Endodermal cell (in vitro differentiated cells): Measurements from ENCODE around the gene CREG2. TPM values are rescaled to one million over a fixed set of nuclear protein-coding genes. Genes with fewer than 3 reads are reported as not detected.

ENCODE experiments used
- DNase-seq: peaks from one replicate; pipeline ENCODE4 v3.0.0-alpha.2; 2017
- H3K27ac ChIP-seq: 2 replicates; pipeline ENCODE4 v1.5.1; 2013; ENCODE audit warnings: mild to moderate bottlenecking, low read depth, low read length, moderate library complexity
- H3K27me3 ChIP-seq: 2 replicates; pipeline ENCODE4 v1.6.1; 2013; ENCODE audit warnings: mild to moderate bottlenecking, low read length, moderate library complexity; ENCODE audit not compliant: insufficient read depth, control insufficient read depth, poor library complexity, severe bottlenecking
- H3K36me3 ChIP-seq: 2 replicates; pipeline ENCODE4 v1.7.0; 2013; ENCODE audit warnings: mild to moderate bottlenecking, low read length, moderate library complexity; ENCODE audit not compliant: control insufficient read depth, insufficient read depth
- H3K4me1 ChIP-seq: one replicate; pipeline ENCODE4 v1.7.0; 2013; ENCODE audit warnings: low read length; ENCODE audit not compliant: control insufficient read depth, insufficient read depth
- H3K4me3 ChIP-seq: 2 replicates; pipeline ENCODE4 v1.5.1; 2013; ENCODE audit warnings: mild to moderate bottlenecking, low read length, moderate library complexity
- H3K9ac ChIP-seq: 2 replicates; pipeline ENCODE4 v1.6.1; 2013; ENCODE audit warnings: mild to moderate bottlenecking, low read length, moderate library complexity; ENCODE audit not compliant: poor library complexity, severe bottlenecking; ENCODE audit errors: extremely low read depth
- H3K9me3 ChIP-seq: 2 replicates; pipeline ENCODE4 v1.6.1; 2013; ENCODE audit warnings: mild to moderate bottlenecking, low read length, moderate library complexity; ENCODE audit not compliant: control insufficient read depth
- H3K27ac Mint-ChIP-seq: 2 replicates; pipeline ENCODE4 v1.8.0; 2020; ENCODE audit warnings: mixed read lengths
- H3K27me3 Mint-ChIP-seq: 2 replicates; pipeline ENCODE4 v1.8.0; 2021; ENCODE audit warnings: mild to moderate bottlenecking, mixed read lengths; ENCODE audit not compliant: insufficient read depth
- H3K36me3 Mint-ChIP-seq: 2 replicates; pipeline ENCODE4 v1.8.0; 2020; ENCODE audit warnings: low read depth, mixed read lengths
- H3K4me1 Mint-ChIP-seq: 2 replicates; pipeline ENCODE4 v1.8.0; 2020; ENCODE audit warnings: mixed read lengths
- H3K4me3 Mint-ChIP-seq: 2 replicates; pipeline ENCODE4 v1.8.0; 2020; ENCODE audit warnings: mild to moderate bottlenecking, moderate library complexity, mixed read lengths
- H3K9me3 Mint-ChIP-seq: 2 replicates; pipeline ENCODE4 v1.8.0; 2020; ENCODE audit warnings: mild to moderate bottlenecking, mixed read lengths
- WGBS, 2 experiments: methylation state at CpG; one replicate each; pipeline versions ENCODE4 v1.1.5 to v1.1.7; 2013; ENCODE audit warnings: missing lambda C conversion rate in 2 of 2, mixed read lengths in 1 of 2; ENCODE audit not compliant: insufficient coverage in 1 of 2, insufficient read length in 1 of 2; 5-methylcytosine and 5-hydroxymethylcytosine counted together
- microRNA-seq: library from miRNA; unstranded; fragments of <30 nt; microRNA quantifications from one replicate; pipeline ENCODE4 v1.2.0, GENCODE V29; 2020; ENCODE audit warnings: borderline microRNAs expressed
- total RNA-seq, 2 donors: library from RNA; stranded (reverse); fragmentation: NEBNext Ultra II Directional in 1 of 2; extraction: Animal tissue kit (Norgen Biotek cat#: 25700) in 1 of 2; gene quantifications; 2 replicates in 1 of 2; 3 replicates in 1 of 2; pipeline ENCODE4 v1.2.1, GENCODE V29; 2021
- TF ChIP-seq, protein P1 (sequence below): fragments of 200-600 bp; sonication (generic); conservative IDR thresholded peaks from 2 replicates; pipeline ENCODE4 v1.5.0; 2021; ENCODE audit warnings: antibody characterized with exemption, mild to moderate bottlenecking

Gene CREG2
- total RNA-seq, 2 donors from 2014 or later, result 0.13 TPM; not detected in 1

DNA sequence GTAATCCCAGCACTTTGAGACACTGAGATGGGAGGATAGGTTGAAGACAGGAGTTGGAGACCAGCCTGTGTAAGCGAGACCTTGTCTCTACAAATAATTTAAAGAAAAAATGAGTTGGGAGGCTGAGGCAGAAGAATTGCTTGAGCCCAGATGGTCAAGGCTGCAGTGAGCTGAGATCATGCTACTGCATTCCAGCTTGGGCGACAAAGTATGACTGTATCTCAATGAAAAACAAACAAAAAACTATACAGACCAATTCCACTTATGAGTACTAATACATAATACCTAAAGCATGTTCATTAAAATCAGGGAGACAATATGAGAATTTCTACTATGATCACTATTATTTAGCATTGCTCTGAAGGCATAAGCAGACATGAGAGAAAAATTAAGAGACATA lies 91.4 kb downstream of the CREG2 start:
- Histone ChIP-seq H3K9me3 (no peaks in the 10 kb centered on the region), H3K27ac (no peak overlapping the region), H3K4me3 (no peak overlapping the region), H3K9ac (no peak overlapping the region), H3K27me3 (no peaks in the 10 kb centered on the region), H3K36me3 (peaks cover 30% of the 10 kb centered on the region), H3K4me1 (peaks cover 4% of the 10 kb centered on the region)
- Mint-ChIP-seq H3K9me3 (no peaks in the 10 kb centered on the region), H3K4me3 (no peak overlapping the region), H3K27me3 (no peaks in the 10 kb centered on the region), H3K36me3 (peaks cover 19% of the 10 kb centered on the region), H3K4me1 (peaks cover 10% of the 10 kb centered on the region), H3K27ac (no peak overlapping the region)
- 98 to 100% methylated on average over 1 to 2 of the region's 2 CpGs for WGBS, 2 experiments
- TF ChIP-seq, protein P1, sequence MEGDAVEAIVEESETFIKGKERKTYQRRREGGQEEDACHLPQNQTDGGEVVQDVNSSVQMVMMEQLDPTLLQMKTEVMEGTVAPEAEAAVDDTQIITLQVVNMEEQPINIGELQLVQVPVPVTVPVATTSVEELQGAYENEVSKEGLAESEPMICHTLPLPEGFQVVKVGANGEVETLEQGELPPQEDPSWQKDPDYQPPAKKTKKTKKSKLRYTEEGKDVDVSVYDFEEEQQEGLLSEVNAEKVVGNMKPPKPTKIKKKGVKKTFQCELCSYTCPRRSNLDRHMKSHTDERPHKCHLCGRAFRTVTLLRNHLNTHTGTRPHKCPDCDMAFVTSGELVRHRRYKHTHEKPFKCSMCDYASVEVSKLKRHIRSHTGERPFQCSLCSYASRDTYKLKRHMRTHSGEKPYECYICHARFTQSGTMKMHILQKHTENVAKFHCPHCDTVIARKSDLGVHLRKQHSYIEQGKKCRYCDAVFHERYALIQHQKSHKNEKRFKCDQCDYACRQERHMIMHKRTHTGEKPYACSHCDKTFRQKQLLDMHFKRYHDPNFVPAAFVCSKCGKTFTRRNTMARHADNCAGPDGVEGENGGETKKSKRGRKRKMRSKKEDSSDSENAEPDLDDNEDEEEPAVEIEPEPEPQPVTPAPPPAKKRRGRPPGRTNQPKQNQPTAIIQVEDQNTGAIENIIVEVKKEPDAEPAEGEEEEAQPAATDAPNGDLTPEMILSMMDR, result no peak
- no peak for DNase-seq

Small RNAs within 50 kb of the gene (microRNA-seq; reads per million reads assigned to microRNA genes)
- gene MIR5696, result not detected

Other genes starting within 250 kb of the CREG2 start
- 10 to 100 TPM; 14.4 to 14.5 TPM for gene TBC1D8, start 236.1 kb downstream of the CREG2 start, total RNA-seq
- gene CNOT11, start 134.6 kb downstream of the CREG2 start, total RNA-seq, result 10 to 100 TPM; 46.1 to 49.3 TPM
- gene RNF149, start 78.8 kb downstream of the CREG2 start, total RNA-seq, result 10 to 100 TPM; 26.4 to 36.3 TPM
- gene RFX8, start 87.6 kb upstream of the CREG2 start, total RNA-seq, result not detected